BE2C (cell line): ENCODE data around the gene KCNIP4.

Experiments
- DNase-seq: peaks from one replicate; pipeline ENCODE4 v3.0.0-alpha.2; 2020
- H3K27me3 ChIP-seq: fragments of 250-450 bp; sonication (Bioruptor Pico); 2 replicates; pipeline ENCODE4 v1.5.1; 2020; ENCODE audit warnings: mild to moderate bottlenecking
- H3K36me3 ChIP-seq: fragments of 250-450 bp; sonication (Bioruptor Pico); 2 replicates; pipeline ENCODE4 v1.5.1; 2020; ENCODE audit warnings: mild to moderate bottlenecking
- H3K4me1 ChIP-seq: fragments of 250-450 bp; sonication (Bioruptor Pico); 2 replicates; pipeline ENCODE4 v1.5.1; 2020
- H3K4me3 ChIP-seq: 2 replicates; pipeline ENCODE4 v1.5.1; 2011; ENCODE audit warnings: low read depth, low read length
- H3K9me3 ChIP-seq: fragments of 250-450 bp; sonication (Bioruptor Pico); 2 replicates; pipeline ENCODE4 v1.5.1; 2020
- CTCF ChIP-seq: IDR thresholded peaks from 2 replicates; pipeline ENCODE4 v1.5.1; 2012; ENCODE audit warnings: mild to moderate bottlenecking, low read depth, low read length

Gene KCNIP4

GRCh38 chr4:21118301-21118700 is 830.3 kb downstream of the KCNIP4 start:
- DNase-seq = no peak
- Histone ChIP-seq H3K4me1 (no peaks in the 10 kb centered on the region), H3K27me3 (no peaks in the 10 kb centered on the region), H3K36me3 (no peaks in the 10 kb centered on the region), H3K4me3 (no peak overlapping the region), H3K9me3 (no peaks in the 10 kb centered on the region)
- no peak for TF ChIP-seq CTCF

GRCh38 chr4:21117541-21118180 is 830.9 kb downstream of the KCNIP4 start:
- no peaks in the 10 kb centered on the region for H3K27me3 ChIP-seq
- H3K9me3 ChIP-seq = no peaks in the 10 kb centered on the region
- no peaks in the 10 kb centered on the region for H3K4me1 ChIP-seq
- no peak overlapping the region for H3K4me3 ChIP-seq
- no peak for TF ChIP-seq CTCF
- no peaks in the 10 kb centered on the region for H3K36me3 ChIP-seq
- no peak for DNase-seq

GRCh38 chr4:21113496-21114223 is 834.9 kb downstream of the KCNIP4 start:
- DNase-seq = no peak
- Histone ChIP-seq H3K9me3 (no peaks in the 10 kb centered on the region), H3K36me3 (no peaks in the 10 kb centered on the region), H3K27me3 (no peaks in the 10 kb centered on the region), H3K4me1 (no peaks in the 10 kb centered on the region), H3K4me3 (no peak overlapping the region)
- TF ChIP-seq CTCF = no peak

GRCh38 chr4:21102667-21103066 is 845.9 kb downstream of the KCNIP4 start:
- no peak for DNase-seq
- H3K27me3 ChIP-seq = no peaks in the 10 kb centered on the region
- no peak overlapping the region for H3K4me3 ChIP-seq
- no peaks in the 10 kb centered on the region for H3K4me1 ChIP-seq
- no peaks in the 10 kb centered on the region for H3K9me3 ChIP-seq
- no peaks in the 10 kb centered on the region for H3K36me3 ChIP-seq
- no peak for TF ChIP-seq CTCF

GRCh38 chr4:21097865-21098264 is 850.7 kb downstream of the KCNIP4 start:
- Histone ChIP-seq H3K27me3 (no peaks in the 10 kb centered on the region), H3K4me3 (no peak overlapping the region), H3K36me3 (no peaks in the 10 kb centered on the region), H3K9me3 (no peaks in the 10 kb centered on the region), H3K4me1 (peaks cover 3% of the 10 kb centered on the region; the same call in 1 of the 2 replicates)
- no peak for DNase-seq
- no peak for TF ChIP-seq CTCF

GRCh38 chr4:21097026-21097425 is 851.5 kb downstream of the KCNIP4 start:
- no peak for TF ChIP-seq CTCF
- peaks cover 3% of the 10 kb centered on the region; the same call in 1 of the 2 replicates for H3K4me1 ChIP-seq
- no peaks in the 10 kb centered on the region for H3K27me3 ChIP-seq
- H3K9me3 ChIP-seq = no peaks in the 10 kb centered on the region
- no peaks in the 10 kb centered on the region for H3K36me3 ChIP-seq
- no peak overlapping the region for H3K4me3 ChIP-seq
- no peak for DNase-seq
